Endometrial microvascular endothelial cells (primary cell): ENCODE data around the gene LNP1. TPM values are rescaled to one million over a fixed set of nuclear protein-coding genes. Genes with fewer than 3 reads are reported as not detected.
"Not testable (repeated sequence)": the region's sequence is repeated elsewhere in the genome, so short reads cannot be mapped to it uniquely, and the experiment has no call there.

ENCODE experiments used
- in situ Hi-C: cut with HindIII; loops from 2 replicates; pipeline ENCODE4 v1.10.0; 2017; ENCODE audit warnings: low sequenced_read_pairs, low pct_unique_long_range_greater_than_20kb; ENCODE audit errors: inconsistent ontology term
- total RNA-seq: library from RNA; depleted of rRNA; stranded (reverse); fragments of >200 nt; gene quantifications from one replicate; pipeline ENCODE4 v1.2.3, GENCODE V29; 2015; ENCODE audit errors: inconsistent ontology term

Gene LNP1
- total RNA-seq, 1 donor from 2014 or later = 1.1 TPM

DNA sequence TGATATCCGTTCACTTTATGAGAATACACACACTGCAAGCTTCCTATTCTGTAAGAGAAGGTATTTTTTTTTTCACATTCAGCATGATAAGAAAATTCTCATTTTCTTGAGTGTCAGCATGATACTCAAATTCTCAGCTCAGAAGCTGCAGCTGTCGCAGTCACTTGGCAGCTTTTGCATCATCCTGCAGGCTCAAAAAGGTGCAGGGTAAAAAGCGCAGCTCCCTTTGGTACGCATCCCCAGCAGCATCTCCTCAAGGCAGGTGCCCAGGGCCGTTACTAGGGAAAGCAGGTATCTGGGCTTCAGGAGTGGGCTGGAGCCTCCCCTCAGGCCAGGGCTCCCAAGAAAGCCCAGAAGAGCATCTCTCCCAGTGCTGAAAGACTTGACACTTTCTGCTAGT is 22.3 kb downstream of the LNP1 start:
- in situ Hi-C loops = no loop called here

DNA sequence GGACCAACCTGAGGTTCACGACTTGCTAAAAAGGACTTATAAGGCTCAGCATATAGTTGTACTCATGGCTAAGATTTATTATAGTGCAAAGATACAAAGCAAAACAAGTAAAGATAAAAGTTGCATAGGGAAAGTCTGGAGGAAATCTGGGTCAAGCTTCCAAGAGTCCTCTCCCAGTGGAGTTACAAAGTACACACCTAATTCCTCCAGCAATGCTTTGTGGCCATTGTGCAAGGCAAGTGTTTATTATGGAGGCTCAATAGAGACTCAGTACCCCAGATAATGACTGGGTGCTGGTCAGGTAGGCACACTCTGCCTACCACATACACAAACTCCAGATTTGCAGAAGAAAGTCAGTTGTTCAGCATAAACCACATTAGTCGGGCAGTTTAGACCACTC is 22.9 kb downstream of the LNP1 start:
- in situ Hi-C loops = no loop called here

DNA sequence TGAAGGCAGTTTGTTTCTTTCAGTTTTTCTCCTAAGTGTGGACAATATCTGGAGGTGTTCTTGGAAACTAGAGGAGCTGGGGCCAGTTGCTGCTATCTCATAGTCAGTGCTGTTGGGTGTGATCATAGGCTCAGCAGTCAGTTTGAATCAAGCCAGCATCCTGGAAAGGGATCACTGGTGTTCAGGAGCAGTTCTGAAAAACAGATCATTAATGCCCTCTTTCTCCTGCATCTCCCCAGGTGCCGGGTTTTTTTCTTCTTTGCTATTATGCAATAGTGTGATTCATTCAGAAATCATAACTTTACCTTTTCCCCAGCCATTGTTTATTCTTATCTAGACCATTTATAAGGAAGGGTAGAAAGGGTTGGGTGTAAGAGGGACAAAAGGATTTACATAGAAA is 24.0 kb downstream of the LNP1 start:
- in situ Hi-C loops = no loop called here

DNA sequence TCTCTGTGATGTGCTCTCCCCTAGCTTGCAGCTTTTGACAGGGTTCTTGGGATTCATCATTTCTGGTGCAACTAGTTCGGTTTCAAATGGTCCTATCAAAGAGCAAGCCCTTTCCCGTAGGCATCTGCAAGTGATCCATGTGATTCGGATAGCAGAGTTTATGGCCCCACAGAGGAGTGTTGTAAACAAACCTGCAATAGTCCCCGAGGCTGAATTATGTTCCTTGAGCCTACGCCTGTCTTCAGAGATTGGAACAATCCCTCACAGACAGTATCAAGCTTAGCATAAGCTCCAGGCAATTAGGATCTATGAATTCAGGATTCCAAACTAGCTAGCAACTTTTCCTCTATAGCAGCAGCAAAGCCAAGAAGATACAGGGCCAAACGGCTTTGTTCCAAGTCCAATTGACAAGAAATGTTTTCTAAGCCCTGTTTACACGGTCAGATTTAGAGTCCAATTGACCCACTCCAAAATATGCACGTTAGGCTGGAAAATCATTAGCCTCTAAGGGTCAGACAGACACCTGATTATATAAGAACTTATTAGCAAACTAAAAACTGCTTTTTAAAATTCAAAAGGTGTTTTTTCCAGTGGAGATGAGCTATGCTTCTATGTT is 24.8 kb downstream of the LNP1 start:
- in situ Hi-C loops = no loop called here

DNA sequence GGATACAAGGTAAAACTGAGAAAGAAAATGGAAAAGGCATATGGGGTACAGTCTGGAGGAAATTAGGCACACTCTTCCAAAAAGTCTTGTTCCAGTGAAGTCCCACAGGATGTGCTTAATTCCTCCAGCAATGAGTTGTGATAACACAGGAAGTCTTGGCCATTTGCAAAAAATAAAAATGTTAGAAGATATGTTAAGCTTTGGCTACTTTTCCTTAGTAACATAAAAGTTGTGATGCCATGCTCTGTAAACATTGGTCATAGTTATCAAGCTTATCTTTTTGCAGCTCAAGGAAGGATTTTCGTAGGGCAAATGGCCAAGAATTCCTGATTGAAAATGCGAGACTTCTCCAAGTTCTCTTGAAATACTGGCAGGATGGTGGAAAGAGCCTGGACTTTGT is 26.4 kb downstream of the LNP1 start:
- in situ Hi-C loops = no loop called here

- in situ Hi-C loops = no loop called here
Measured at GRCh38 chr3:100429187-100429716, 27.9 kb downstream of the LNP1 start.

DNA sequence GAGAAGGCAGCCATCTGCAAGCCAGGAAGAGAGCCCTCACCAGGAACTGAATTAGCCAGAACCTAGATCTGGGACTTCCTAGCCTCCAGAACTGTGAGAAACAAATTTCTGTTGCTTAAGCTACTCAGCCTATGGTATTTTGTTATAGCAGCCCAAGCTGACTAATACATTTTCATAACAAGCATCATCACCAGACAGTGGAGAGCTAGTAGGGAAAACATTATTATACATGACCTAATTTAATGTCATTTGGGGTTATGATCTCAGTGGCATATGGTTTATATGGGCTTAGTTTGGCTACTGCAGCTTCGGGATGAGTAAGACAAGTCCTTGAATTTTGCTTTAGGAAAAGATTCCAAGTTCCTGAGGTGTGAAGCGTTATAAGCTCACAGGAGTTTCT is 35.6 kb downstream of the LNP1 start:
- in situ Hi-C loops = no loop called here

DNA sequence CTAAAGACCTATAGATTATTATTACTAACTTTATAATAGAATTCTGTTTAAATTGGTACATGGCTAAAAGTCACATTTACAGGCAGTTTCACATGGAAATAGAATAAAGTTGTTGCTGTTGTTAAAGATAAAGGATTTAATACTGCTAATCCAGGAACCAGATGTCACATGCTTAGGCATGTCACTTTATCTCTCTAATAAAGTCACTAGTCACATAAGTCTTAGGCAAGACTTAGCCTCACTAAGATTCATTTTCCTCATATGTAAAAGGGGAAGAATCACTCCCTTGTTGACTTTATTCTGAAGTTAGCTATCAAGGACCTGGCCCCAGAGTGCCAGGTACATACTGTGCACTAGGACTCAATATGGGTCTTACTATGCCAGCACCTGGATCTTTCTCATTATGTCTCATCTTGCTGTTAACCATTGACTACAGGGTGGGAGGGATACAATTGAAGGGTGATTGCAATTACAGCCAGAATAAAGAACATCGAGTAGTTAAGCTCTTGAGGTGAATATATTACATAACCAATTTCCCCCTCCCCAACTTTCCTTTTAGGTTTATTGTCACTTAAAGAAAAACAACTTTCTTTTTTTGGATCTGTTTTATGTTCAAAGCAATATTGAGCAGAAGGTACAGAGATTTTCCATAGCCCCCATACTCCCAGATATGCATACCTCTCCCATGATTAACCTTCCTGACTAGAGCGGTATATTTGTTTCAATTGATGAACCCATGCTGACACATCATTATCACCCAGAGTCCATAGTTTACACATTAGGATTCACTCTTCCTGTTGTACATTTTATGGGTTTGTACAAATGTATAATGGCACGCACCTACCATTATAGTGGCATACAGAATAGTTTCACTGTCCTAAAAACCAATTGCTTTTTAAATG is 36.6 kb downstream of the LNP1 start:
- in situ Hi-C loops = no loop called here

DNA sequence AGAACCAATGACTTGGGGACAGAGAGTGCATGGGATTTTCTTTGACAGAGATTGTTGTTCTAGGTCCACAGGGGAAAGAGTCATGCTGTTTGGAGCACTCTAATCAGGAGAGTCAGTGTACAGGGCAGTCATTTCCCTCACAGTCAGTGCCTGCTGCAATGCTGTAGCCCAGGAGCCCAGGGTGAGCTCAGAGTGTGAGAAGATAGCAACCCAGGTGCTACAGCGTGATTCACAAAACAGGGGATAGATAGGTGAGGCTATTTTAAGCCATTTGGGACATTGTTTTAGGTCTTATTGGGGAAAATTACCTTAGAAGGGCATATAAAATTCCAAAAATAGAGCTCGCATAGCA is 37.3 kb downstream of the LNP1 start:
- in situ Hi-C loops = no loop called here

- in situ Hi-C loops = no loop called here
Measured at GRCh38 chr3:100440895-100441294, 39.6 kb downstream of the LNP1 start.

DNA sequence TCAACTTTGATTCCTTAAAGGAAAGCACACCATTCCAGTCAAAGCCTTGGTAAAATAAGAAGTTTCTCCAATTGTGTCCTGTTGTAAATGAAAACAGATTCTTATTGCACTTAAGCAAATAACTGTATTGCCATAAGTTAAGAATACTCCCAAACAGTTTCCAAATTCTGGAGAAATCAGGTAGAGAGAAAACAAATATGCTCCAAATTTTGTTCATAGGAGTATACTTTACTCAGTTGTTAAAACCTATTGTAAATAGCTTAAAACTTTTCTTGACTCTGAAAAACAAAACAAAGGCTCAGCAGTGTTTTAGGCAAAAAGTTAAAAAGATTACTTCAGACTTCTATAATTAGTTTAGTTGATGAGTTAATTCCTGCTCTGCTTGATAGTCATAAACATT is 42.4 kb downstream of the LNP1 start:
- in situ Hi-C loops = no loop called here

- in situ Hi-C loops = not testable (repeated sequence)
Measured at GRCh38 chr3:100447067-100447466, 45.7 kb downstream of the LNP1 start.

DNA sequence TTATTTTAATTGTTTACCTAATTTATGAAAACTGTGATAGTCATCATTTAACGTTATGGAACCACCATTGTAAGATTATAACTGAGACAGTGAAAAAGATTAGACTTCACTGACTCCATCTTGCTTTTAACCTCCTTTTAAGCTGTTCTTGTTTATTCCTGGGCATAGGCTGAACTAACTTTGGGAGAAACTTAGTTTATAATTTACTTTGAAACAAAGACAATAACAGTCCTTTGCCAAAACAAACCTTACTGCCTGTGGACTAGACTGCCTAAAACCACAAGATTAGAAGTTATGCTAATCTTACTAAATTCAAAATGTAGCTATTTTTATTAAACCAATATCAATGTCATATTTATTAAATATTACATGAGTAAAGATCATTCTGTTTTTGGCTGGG is 46.7 kb downstream of the LNP1 start:
- in situ Hi-C loops = no loop called here

DNA sequence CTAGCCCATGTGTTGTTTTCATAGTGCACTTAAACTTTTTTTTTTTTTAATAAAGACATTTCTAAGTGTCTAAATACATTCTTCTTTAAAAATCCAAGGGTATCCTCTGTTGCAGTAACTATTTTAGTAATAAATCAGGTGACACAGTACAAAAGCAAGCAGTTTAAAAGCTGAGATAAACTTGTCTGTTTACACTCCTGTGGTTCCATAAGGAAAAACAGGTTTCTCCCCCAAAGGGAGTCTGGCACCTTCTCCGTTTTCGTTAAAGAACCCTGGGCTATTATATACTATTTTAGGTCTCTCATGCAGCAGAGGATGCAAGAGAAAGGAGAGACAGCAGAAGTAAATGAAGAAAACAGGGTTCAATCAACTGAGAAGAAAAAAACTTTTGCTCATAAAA is 47.9 kb downstream of the LNP1 start:
- in situ Hi-C loops = no loop called here

DNA sequence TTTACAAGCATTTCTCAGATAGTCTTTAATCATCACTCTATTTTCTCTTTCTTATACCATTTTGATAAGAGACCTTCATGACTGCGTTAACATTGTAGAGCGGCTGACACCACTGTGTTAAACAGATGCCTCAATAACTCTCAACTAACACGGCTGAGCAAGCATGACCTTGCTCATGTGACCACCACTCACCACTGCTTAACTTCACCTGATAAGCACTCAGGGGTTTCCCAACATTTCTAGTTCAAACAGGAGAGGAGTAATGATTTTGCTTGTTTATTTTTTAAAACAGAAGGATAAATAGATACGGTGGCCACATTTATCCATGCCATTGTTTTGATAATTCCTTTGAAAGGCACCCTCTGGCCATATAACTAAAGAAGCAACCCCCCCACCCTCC is 53.3 kb downstream of the LNP1 start:
- in situ Hi-C loops = no loop called here

DNA sequence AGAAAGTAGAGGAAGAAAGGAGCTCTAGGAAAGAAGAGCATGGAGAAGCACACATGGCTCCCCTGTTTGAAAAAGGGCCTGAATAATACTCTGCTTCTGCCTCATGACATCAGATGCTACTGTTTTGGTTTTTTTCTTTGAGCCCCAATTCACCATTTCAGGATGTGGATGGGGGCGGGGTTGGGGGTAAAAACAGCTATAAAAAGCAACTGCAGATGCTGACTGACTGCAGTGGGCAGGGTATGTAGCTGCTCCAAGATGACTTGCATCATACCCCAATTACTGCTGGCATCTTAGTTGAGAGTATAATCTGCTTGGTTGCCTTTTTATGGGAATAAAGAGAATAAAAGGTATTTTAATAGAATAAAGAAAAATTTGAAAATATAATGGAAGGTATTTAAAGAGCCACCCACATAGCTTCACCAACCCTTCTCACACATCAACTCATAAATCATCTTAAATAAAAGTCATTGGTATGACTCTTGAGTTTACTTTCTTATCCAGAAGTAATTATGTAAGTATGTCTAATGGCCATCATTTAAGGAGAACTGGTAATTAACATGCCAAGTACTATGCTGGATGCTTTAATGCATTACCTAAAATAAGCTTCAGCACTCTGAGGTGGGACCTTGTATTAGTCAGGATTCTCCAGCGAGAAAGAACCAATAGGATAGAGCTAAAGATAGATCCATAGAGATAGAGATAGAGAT is 54.7 kb downstream of the LNP1 start:
- in situ Hi-C loops = no loop called here

GRCh38 chr3:100456745-100457144 is 55.4 kb downstream of the LNP1 start:
- in situ Hi-C loops = no loop called here

- in situ Hi-C loops = no loop called here
Measured at GRCh38 chr3:100457811-100458210, 56.5 kb downstream of the LNP1 start.

DNA sequence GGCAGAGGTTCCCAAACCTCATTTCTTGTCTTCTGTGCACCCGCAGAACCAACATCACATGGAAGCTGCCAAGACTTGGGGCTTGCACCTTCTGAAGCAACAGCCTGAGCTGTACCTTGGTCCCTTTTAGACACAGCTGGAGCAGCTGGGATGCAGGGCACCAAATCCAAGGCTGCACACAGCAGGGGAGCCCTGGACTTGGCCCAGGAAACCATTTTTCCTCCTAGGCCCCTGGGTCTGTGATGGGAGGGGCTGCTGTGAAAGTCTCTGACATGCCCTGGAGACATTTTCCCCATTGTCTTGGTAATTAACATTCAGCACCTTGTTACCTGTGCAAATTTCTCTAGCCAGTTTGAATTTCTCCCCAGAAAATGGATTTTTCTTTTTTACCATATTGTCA is 57.5 kb downstream of the LNP1 start:
- in situ Hi-C loops = no loop called here

DNA sequence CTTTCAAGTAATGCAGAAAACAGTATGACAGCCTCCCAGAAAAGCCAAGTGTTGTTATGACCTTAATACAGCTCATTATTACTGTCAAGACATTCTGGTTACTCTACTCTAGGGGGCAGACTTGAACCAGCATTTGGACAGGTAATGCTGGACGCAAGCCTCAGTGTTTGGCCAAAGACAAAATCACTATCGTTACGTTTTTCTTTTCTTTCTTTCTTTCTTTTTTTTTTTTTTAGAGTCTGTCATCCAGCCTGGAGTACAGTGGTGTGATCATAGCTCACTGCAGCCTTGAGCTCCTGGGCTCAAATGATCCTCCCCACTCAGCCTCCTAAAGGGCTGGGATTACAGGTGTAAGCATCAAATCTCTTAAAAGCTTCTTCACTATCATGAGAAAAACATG is 61.7 kb downstream of the LNP1 start:
- in situ Hi-C loops = no loop called here
